ENCODE data around the gene CTU2. TPM values are rescaled to one million over a fixed set of nuclear protein-coding genes. Genes with fewer than 3 reads are reported as not detected.

CTU2 gene
- total and polyA plus RNA-seq, 10 of the 15 experiments (the other 5 are each of a cell fraction or from before 2014, with no cell fraction given), result 0.32 to 44.5 (median 18.2) TPM

GRCh38 chr16:88722784-88723506 lies 16.6 kb downstream of the CTU2 start:
- Histone ChIP-seq H4K20me1 (ENCODE audit: control insufficient read depth, insufficient read depth) (no peaks in the 10 kb centered on the region), H3K79me2 (ENCODE audit: control insufficient read depth, insufficient read depth, low read length) (no peaks in the 10 kb centered on the region), H3K9ac (ENCODE audit: control insufficient read depth, insufficient read depth, low read length) (no peak overlapping the region), H3K4me2 (ENCODE audit: control insufficient read depth, insufficient read depth) (no peak overlapping the region), H3K9me3 (replicated peaks; ENCODE audit: control insufficient read depth, insufficient read depth, low read length) (no peaks in the 10 kb centered on the region), H3K27ac (ENCODE audit: control insufficient read depth, insufficient read depth) (no peak overlapping the region), H3K36me3 (ENCODE audit: control insufficient read depth in 2 of 2, insufficient read depth in 2 of 2, low read length in 1 of 2) (peaks cover 0 to 64% of the 10 kb centered on the region in 2 experiments), H3K4me1 (ENCODE audit: control insufficient read depth, insufficient read depth, low read length) (no peaks in the 10 kb centered on the region), H3K27me3 (replicated peaks in 1 of 2; ENCODE audit: control insufficient read depth in 2 of 2, insufficient read depth in 2 of 2, low read length in 1 of 2) (no peaks in the 10 kb centered on the region), H3K4me3 (no peak overlapping the region), H2AFZ (ENCODE audit: control insufficient read depth, low read depth, low read length) (no peak overlapping the region)
- ChIA-PET SMC1A (ENCODE audit: uncharacterized antibody, unreplicated experiment) (no interaction called here), CTCF (no interaction called here), RAD21 (ENCODE audit: unreplicated experiment) (no interaction called here), POLR2A (no interaction called here)
- no peak for ATAC-seq
- in situ Hi-C loops (cut with MboI) (no loop called here), intact Hi-C loops (cut with micrococcal nuclease; ENCODE audit: unreplicated experiment) (no loop called here)
- DNase-seq (ENCODE audit: low read depth, low spot score), result no peak
- BruUV-seq (replicated peaks), result no TSS peak
- no peak for FAIRE-seq
- 94% methylated on average over 39 of the region's 39 CpGs for WGBS (ENCODE audit: insufficient coverage, insufficient replicate concordance, low lambda C conversion rate, missing lambda C conversion rate)
- TF ChIP-seq CBFB (IDR thresholded peaks at IDR 0.05; ENCODE audit: low read depth) (no peak), MTA3 (IDR thresholded peaks at IDR 0.05; ENCODE audit: borderline replicate concordance, low read length) (no peak), RFX5 (IDR thresholded peaks at IDR 0.05; ENCODE audit: low read depth, low read length) (no peak), NFIC (IDR thresholded peaks at IDR 0.05; ENCODE audit: low read depth, low read length) (no peak), HDGF (IDR thresholded peaks at IDR 0.05) (no peak), SIN3A (IDR thresholded peaks at IDR 0.05; ENCODE audit: low read depth, low read length) (no peak), MTA2 (IDR thresholded peaks at IDR 0.05; ENCODE audit: low read depth) (no peak), NKRF (conservative IDR thresholded peaks at IDR 0.05) (no peak), JUND (IDR thresholded peaks at IDR 0.05; ENCODE audit: low read depth, low read length) (no peak), PRDM15 (CRISPR knock-in tag; IDR thresholded peaks at IDR 0.05) (no peak), ETV6 (conservative IDR thresholded peaks at IDR 0.05 in 1 of 2, IDR thresholded peaks at IDR 0.05 in 1 of 2; ENCODE audit: borderline replicate concordance in 1 of 2, low read depth in 1 of 2) (no peak)

All from GM12878 (cell line).